ENCODE measurements around the gene MAPKAP1. TPM values are rescaled to one million over a fixed set of nuclear protein-coding genes. Genes with fewer than 3 reads are reported as not detected.

MAPKAP1 gene
- total and polyA plus RNA-seq, 9 of the 15 experiments (the other 6 are each of a cell fraction or from before 2014, with no cell fraction given) = 2.6 to 82.1 (median 61.1) TPM

DNA sequence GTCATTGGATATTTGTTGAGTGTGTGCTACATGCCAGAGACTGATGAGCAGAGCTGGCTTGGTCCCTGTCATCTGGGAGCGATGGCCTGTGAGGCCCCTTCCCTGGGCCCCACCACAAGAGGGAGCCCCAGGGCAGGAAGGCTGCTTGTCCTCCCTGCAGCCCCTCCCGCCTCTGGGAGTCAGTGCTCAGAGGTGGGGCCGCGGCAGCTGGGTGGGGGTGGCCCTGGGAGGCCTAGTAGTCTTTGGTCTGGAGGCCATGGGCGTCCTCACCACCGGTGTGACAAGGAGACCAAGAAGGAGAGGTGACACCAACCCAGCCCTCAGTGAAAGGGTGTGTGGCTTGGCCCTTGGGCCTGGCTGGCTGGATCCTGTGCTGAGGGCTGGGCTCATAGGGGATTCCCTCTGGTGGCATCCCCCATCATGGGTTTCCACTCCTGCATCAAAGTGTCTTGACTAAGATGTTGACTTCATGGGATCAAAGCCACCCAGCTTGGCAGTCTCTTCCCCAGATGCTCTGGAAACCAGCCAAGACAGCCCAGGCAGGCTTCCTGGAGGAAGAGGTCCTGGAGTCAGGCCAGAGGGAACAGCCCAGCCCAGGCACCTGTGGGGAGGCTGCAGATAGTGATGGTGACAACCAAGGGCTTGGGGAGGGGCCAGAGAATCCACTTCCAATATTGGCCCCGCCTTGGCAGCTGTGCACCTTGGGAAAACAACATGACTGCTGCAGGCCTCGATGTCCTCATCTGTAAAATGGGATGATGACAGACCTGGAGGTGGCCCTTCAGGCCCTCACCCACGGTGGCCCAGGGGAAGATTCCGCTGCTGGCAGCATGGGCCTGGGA is 278.7 kb downstream of the MAPKAP1 start (continued):
- TF ChIP-seq GABPB1 (CRISPR knock-in tag; IDR thresholded peaks at IDR 0.05) = peak; percentile 28; the same call in 1 of the 2 replicates
- TF ChIP-seq STAG1 (CRISPR knock-in tag; IDR thresholded peaks at IDR 0.05; ENCODE audit: borderline replicate concordance) = peak; percentile 82
- peak; percentile 83 to 93 for TF ChIP-seq KDM1A (IDR thresholded peaks at IDR 0.05)
- TF ChIP-seq ZZZ3 (IDR thresholded peaks at IDR 0.05) = no peak
- TF ChIP-seq POLR2B (IDR thresholded peaks at IDR 0.05; ENCODE audit: low read depth, partially characterized antibody) = no peak
- peak; percentile 32 for TF ChIP-seq ZFX (CRISPR knock-in tag; IDR thresholded peaks at IDR 0.05)
- TF ChIP-seq KDM4B (IDR thresholded peaks at IDR 0.05; ENCODE audit: borderline replicate concordance in 2 of 2, low read depth in 1 of 2) = 0 out of 4 replicates have a peak, but pooled peaks of 1 of the 2 experiments have one; percentile 54
- 0 out of 2 replicates have a peak, but pooled peaks have one; percentile 17 for TF ChIP-seq POLR2A (conservative IDR thresholded peaks at IDR 0.05)
- peak; percentile 92 for TF ChIP-seq MECOM (CRISPR knock-in tag; IDR thresholded peaks at IDR 0.05)
- TF ChIP-seq STAT5B (CRISPR knock-in tag; IDR thresholded peaks at IDR 0.05) = no peak
- TF ChIP-seq RBM22 (IDR thresholded peaks at IDR 0.05; ENCODE audit: low read depth, low read length, poor library complexity, severe bottlenecking) = no peak
- TF ChIP-seq ZBTB7A (IDR thresholded peaks at IDR 0.05; ENCODE audit: borderline replicate concordance, control insufficient read depth, low read depth, low read length) = peak; percentile 47; the same call in 1 of the 2 replicates
- peak in 1 of 2 experiments; percentile 59; a peak in 3 of 4 replicates for TF ChIP-seq RCOR1 (IDR thresholded peaks at IDR 0.05; ENCODE audit: borderline replicate concordance in 1 of 2, low read depth in 2 of 2, low read length in 2 of 2)
- TF ChIP-seq, protein P1, sequence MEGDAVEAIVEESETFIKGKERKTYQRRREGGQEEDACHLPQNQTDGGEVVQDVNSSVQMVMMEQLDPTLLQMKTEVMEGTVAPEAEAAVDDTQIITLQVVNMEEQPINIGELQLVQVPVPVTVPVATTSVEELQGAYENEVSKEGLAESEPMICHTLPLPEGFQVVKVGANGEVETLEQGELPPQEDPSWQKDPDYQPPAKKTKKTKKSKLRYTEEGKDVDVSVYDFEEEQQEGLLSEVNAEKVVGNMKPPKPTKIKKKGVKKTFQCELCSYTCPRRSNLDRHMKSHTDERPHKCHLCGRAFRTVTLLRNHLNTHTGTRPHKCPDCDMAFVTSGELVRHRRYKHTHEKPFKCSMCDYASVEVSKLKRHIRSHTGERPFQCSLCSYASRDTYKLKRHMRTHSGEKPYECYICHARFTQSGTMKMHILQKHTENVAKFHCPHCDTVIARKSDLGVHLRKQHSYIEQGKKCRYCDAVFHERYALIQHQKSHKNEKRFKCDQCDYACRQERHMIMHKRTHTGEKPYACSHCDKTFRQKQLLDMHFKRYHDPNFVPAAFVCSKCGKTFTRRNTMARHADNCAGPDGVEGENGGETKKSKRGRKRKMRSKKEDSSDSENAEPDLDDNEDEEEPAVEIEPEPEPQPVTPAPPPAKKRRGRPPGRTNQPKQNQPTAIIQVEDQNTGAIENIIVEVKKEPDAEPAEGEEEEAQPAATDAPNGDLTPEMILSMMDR (IDR thresholded peaks at IDR 0.05 in 2 of 3, conservative IDR thresholded peaks at IDR 0.05 in 1 of 3; ENCODE audit: insufficient read depth in 2 of 3, low read depth in 1 of 3, low read length in 3 of 3) = peak; percentile 87 to 92 (median 91)
- TF ChIP-seq, protein P2, sequence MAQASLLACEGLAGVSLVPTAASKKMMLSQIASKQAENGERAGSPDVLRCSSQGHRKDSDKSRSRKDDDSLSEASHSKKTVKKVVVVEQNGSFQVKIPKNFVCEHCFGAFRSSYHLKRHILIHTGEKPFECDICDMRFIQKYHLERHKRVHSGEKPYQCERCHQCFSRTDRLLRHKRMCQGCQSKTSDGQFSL (CRISPR knock-in tag; IDR thresholded peaks at IDR 0.05) = no peak
- TF ChIP-seq, protein P2 (tag; IDR thresholded peaks at IDR 0.05) = no peak; a peak in 1 of 4 replicates

Data from K562 (cell line).